ENCODE results near the gene PCDHB12.
"Not testable (repeated sequence)": the region's sequence is repeated elsewhere in the genome, so short reads cannot be mapped to it uniquely, and the experiment has no call there.

Gene PCDHB12

DNA sequence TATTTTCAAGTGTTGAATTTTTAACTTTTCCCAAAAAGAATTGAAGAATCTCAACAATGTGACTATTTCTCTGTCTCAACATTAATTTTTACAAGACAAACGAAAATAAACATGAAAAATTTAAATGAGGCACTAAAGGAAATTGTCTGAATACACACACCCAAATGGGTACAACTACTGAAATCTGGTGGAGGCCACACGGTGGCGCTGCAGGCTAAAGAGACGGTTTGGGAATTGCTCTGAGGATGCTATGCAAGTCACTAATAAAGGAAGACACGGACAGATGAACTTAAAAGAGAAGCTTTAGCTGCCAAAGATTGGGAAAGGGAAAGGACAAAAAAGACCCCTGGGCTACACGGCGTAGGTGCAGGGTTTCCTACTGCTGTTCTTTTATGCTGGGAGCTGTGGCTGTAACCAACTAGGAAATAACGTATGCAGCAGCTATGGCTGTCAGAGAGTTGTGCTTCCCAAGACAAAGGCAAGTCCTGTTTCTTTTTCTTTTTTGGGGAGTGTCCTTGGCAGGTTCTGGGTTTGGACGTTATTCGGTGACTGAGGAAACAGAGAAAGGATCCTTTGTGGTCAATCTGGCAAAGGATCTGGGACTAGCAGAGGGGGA lies 16.3 kb upstream of the PCDHB12 start, which contains the start of gene PCDHB10:
Gene PCDHB10, plus strand, starts transcription at position 244 of the 616 bp plus-strand sequence. Its CDS starts 200 bp downstream, at position 444.
- peaks cover 3% of the 10 kb centered on the region for H3K27me3 Mint-ChIP-seq (ENCODE audit: low read depth)
- no peak within 1 kb of the TSS for H3K4me3 Mint-ChIP-seq
- no peaks in the 10 kb centered on the region for H3K4me1 Mint-ChIP-seq (ENCODE audit: low read depth)

GRCh38 chr5:141194332-141194731 lies 14.2 kb upstream of the PCDHB12 start:
- peaks cover 54% of the 10 kb centered on the region for H3K9me3 Mint-ChIP-seq
- not testable (repeated sequence) for H3K27me3 Mint-ChIP-seq (ENCODE audit: low read depth); H3K27ac Mint-ChIP-seq; H3K4me1 Mint-ChIP-seq (ENCODE audit: low read depth); H3K4me3 Mint-ChIP-seq; H3K36me3 Mint-ChIP-seq (ENCODE audit: low read depth)

More for the DNA sequence above, 16.3 kb upstream of the PCDHB12 start, which contains the start of gene PCDHB10:
- Mint-ChIP-seq H3K9me3 (peaks cover 47% of the 10 kb centered on the region), H3K36me3 (ENCODE audit: low read depth) (peaks cover 1% of the 10 kb centered on the region), H3K27ac (no peak within 1 kb of the TSS)

GRCh38 chr5:141196363-141196762 lies 12.2 kb upstream of the PCDHB12 start:
- Mint-ChIP-seq H3K4me3 (no peak overlapping the region), H3K27ac (no peak overlapping the region), H3K27me3 (ENCODE audit: low read depth) (no peaks in the 10 kb centered on the region), H3K9me3 (peaks cover 69% of the 10 kb centered on the region), H3K36me3 (ENCODE audit: low read depth) (no peaks in the 10 kb centered on the region), H3K4me1 (ENCODE audit: low read depth) (no peaks in the 10 kb centered on the region)

DNA sequence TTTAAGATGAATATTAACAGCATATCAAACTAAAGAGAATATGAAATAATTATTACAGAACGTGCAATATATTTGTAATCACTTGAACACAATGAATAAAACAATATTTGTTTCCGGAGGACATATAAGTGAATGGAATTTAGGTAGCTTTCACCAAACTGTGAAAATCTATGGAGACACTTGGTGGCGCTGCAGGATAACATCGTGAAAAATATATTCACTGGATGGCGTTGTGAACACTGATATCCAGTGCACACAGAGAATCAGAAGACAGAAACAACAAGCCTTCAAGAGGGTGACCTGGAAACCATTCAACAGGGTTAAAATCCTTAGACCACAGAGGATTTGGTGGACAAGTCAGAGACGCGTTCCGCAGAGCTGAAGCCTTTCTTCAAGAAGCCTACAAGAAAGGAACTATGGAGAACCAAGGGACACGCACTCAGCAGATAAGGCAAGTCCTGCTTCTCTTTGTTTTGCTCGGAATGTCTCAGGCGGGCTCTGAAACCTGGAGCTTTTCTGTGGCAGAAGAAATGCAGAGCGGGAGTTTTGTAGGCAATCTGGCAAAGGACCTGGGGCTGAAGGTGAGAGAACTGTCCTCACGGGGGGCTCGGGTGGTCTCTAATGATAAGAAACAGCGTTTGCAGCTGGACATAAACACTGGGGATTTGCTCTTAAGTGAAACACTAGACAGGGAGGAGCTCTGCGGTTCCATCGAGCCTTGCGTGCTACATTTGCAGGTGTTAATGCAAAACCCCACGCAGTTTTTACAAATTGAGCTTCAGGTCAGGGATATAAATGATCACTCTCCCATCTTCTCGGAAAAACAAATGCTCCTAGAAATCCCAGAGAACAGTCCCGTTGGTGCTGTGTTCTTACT lies 8.9 kb upstream of the PCDHB12 start, which contains the start of gene PCDHB11:
Gene PCDHB11, plus strand, starts transcription at position 269 of the 877 bp plus-strand sequence. Its CDS starts 148 bp downstream, at position 417.
- Mint-ChIP-seq H3K9me3 (peaks cover 60% of the 10 kb centered on the region), H3K36me3 (ENCODE audit: low read depth) (no peaks in the 10 kb centered on the region), H3K27me3 (ENCODE audit: low read depth) (no peaks in the 10 kb centered on the region), H3K27ac (no peak within 1 kb of the TSS), H3K4me3 (no peak within 1 kb of the TSS), H3K4me1 (ENCODE audit: low read depth) (no peaks in the 10 kb centered on the region)

GRCh38 chr5:141201126-141201525 lies 7.4 kb upstream of the PCDHB12 start:
- peaks cover 54% of the 10 kb centered on the region for H3K9me3 Mint-ChIP-seq
- H3K27me3 Mint-ChIP-seq (ENCODE audit: low read depth); H3K36me3 Mint-ChIP-seq (ENCODE audit: low read depth); H3K4me1 Mint-ChIP-seq (ENCODE audit: low read depth); H3K27ac Mint-ChIP-seq; H3K4me3 Mint-ChIP-seq: not testable (repeated sequence)

DNA sequence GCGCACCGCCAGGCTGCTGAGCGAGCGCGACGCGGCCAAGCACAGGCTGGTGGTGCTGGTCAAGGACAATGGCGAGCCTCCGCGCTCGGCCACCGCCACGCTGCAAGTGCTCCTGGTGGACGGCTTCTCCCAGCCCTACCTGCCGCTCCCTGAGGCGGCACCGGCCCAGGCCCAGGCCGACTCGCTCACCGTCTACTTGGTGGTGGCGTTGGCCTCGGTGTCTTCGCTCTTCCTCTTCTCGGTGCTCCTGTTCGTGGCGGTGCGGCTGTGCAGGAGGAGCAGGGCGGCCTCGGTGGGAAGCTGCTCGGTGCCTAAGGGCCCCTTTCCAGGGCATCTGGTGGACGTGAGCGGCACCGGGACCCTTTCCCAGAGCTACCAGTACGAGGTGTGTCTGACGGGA lies 6.9 kb upstream of the PCDHB12 start:
- not testable (repeated sequence) for H3K4me3 Mint-ChIP-seq; H3K36me3 Mint-ChIP-seq (ENCODE audit: low read depth); H3K27ac Mint-ChIP-seq; H3K27me3 Mint-ChIP-seq (ENCODE audit: low read depth); H3K4me1 Mint-ChIP-seq (ENCODE audit: low read depth)
- H3K9me3 Mint-ChIP-seq = peaks cover 49% of the 10 kb centered on the region

DNA sequence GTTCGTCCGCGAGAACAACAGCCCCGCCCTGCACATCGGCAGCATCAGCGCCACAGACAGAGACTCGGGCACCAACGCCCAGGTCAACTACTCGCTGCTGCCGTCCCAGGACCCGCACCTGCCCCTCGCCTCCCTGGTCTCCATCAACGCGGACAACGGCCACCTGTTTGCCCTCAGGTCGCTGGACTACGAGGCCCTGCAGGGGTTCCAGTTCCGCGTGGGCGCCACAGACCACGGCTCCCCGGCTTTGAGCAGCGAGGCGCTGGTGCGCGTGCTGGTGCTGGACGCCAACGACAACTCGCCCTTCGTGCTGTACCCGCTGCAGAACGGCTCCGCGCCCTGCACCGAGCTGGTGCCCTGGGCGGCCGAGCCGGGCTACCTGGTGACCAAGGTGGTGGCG lies 1.8 kb downstream of the PCDHB12 start:
- H3K27ac Mint-ChIP-seq; H3K4me1 Mint-ChIP-seq (ENCODE audit: low read depth); H3K27me3 Mint-ChIP-seq (ENCODE audit: low read depth); H3K4me3 Mint-ChIP-seq; H3K36me3 Mint-ChIP-seq (ENCODE audit: low read depth): not testable (repeated sequence)
- peaks cover 27% of the 10 kb centered on the region for H3K9me3 Mint-ChIP-seq

DNA sequence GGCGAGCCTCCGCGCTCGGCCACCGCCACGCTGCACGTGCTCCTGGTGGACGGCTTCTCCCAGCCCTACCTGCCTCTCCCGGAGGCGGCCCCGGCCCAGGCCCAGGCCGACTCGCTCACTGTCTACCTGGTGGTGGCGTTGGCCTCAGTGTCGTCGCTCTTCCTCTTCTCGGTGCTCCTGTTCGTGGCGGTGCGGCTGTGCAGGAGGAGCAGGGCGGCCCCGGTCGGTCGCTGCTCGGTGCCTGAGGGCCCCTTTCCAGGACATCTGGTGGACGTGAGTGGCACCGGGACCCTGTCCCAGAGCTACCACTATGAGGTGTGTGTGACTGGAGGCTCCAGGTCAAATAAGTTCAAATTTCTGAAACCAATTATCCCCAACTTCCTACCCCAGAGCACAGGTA lies 2.3 kb downstream of the PCDHB12 start:
- H3K36me3 Mint-ChIP-seq (ENCODE audit: low read depth) = not testable (repeated sequence)

DNA sequence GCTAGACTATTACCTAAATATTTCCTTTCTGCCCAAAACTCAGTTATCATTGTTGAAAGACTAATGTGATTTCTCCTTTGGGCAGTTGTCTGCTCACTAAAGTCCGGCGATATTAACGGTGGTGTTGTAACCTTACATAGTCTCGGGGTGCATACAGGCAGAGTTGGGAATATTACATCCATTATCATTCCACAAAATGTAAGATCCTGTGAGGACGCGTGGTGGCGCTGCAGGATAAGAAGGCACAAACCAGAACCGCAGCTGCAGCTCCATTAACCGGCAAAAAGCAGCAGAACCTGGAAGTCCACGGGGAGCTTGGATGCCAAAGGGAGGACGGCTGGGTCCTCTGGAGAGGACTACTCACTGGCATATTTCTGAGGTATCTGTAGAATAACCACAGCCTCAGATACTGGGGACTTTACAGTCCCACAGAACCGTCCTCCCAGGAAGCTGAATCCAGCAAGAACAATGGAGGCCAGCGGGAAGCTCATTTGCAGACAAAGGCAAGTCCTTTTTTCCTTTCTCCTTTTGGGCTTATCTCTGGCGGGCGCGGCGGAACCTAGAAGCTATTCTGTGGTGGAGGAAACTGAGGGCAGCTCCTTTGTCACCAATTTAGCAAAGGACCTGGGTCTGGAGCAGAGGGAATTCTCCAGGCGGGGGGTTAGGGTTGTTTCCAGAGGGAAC lies 5.3 kb downstream of the PCDHB12 start, which contains the start of gene PCDHB13:
Gene PCDHB13, plus strand, starts transcription at position 264 of the 684 bp plus-strand sequence. Its CDS starts 205 bp downstream, at position 469.
- H3K4me1 Mint-ChIP-seq (ENCODE audit: low read depth); H3K27me3 Mint-ChIP-seq (ENCODE audit: low read depth); H3K27ac Mint-ChIP-seq; H3K36me3 Mint-ChIP-seq (ENCODE audit: low read depth); H3K4me3 Mint-ChIP-seq: not testable (repeated sequence)
- peaks cover 36% of the 10 kb centered on the region for H3K9me3 Mint-ChIP-seq

More for the DNA sequence above, 2.3 kb downstream of the PCDHB12 start:
- H3K4me1 Mint-ChIP-seq (ENCODE audit: low read depth); H3K27me3 Mint-ChIP-seq (ENCODE audit: low read depth); H3K4me3 Mint-ChIP-seq; H3K27ac Mint-ChIP-seq: not testable (repeated sequence)
- H3K9me3 Mint-ChIP-seq = peaks cover 29% of the 10 kb centered on the region

DNA sequence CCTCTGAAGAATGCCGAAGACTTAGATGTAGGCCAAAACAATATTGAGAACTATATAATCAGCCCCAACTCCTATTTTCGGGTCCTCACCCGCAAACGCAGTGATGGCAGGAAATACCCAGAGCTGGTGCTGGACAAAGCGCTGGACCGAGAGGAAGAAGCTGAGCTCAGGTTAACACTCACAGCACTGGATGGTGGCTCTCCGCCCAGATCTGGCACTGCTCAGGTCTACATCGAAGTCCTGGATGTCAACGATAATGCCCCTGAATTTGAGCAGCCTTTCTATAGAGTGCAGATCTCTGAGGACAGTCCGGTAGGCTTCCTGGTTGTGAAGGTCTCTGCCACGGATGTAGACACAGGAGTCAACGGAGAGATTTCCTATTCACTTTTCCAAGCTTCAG lies 6.1 kb downstream of the PCDHB12 start:
- not testable (repeated sequence) for H3K4me3 Mint-ChIP-seq; H3K27me3 Mint-ChIP-seq (ENCODE audit: low read depth); H3K36me3 Mint-ChIP-seq (ENCODE audit: low read depth); H3K4me1 Mint-ChIP-seq (ENCODE audit: low read depth); H3K27ac Mint-ChIP-seq
- H3K9me3 Mint-ChIP-seq = peaks cover 35% of the 10 kb centered on the region

DNA sequence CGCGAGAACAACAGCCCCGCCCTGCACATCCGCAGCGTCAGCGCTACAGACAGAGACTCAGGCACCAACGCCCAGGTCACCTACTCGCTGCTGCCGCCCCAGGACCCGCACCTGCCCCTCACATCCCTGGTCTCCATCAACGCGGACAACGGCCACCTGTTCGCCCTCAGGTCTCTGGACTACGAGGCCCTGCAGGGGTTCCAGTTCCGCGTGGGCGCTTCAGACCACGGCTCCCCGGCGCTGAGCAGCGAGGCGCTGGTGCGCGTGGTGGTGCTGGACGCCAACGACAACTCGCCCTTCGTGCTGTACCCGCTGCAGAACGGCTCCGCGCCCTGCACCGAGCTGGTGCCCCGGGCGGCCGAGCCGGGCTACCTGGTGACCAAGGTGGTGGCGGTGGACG lies 7.0 kb downstream of the PCDHB12 start:
- peaks cover 41% of the 10 kb centered on the region for H3K9me3 Mint-ChIP-seq
- not testable (repeated sequence) for H3K27me3 Mint-ChIP-seq (ENCODE audit: low read depth); H3K36me3 Mint-ChIP-seq (ENCODE audit: low read depth); H3K4me1 Mint-ChIP-seq (ENCODE audit: low read depth); H3K4me3 Mint-ChIP-seq; H3K27ac Mint-ChIP-seq

DNA sequence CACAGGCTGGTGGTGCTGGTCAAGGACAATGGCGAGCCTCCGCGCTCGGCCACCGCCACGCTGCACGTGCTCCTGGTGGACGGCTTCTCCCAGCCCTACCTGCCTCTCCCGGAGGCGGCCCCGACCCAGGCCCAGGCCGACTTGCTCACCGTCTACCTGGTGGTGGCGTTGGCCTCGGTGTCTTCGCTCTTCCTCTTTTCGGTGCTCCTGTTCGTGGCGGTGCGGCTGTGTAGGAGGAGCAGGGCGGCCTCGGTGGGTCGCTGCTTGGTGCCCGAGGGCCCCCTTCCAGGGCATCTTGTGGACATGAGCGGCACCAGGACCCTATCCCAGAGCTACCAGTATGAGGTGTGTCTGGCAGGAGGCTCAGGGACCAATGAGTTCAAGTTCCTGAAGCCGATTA lies 7.5 kb downstream of the PCDHB12 start:
- not testable (repeated sequence) for H3K27ac Mint-ChIP-seq; H3K27me3 Mint-ChIP-seq (ENCODE audit: low read depth); H3K4me3 Mint-ChIP-seq; H3K36me3 Mint-ChIP-seq (ENCODE audit: low read depth); H3K4me1 Mint-ChIP-seq (ENCODE audit: low read depth)
- H3K9me3 Mint-ChIP-seq = peaks cover 44% of the 10 kb centered on the region

- peaks cover 41% of the 10 kb centered on the region for H3K9me3 Mint-ChIP-seq
- no peaks in the 10 kb centered on the region for H3K27me3 Mint-ChIP-seq (ENCODE audit: low read depth)
- no peaks in the 10 kb centered on the region for H3K36me3 Mint-ChIP-seq (ENCODE audit: low read depth)
- H3K4me1 Mint-ChIP-seq (ENCODE audit: low read depth) = no peaks in the 10 kb centered on the region
- no peak within 1 kb of the TSS for H3K4me3 Mint-ChIP-seq
- no peak within 1 kb of the TSS for H3K27ac Mint-ChIP-seq
These were observed 14.7 kb downstream of the PCDHB12 start, which contains the start of gene PCDHB14 for GRCh38 chr5:141223112-141223783. PCDHB14 (plus strand) TSS chr5:141223343; CDS start chr5:141223506, 163 bp downstream.

- peaks cover 40% of the 10 kb centered on the region for H3K9me3 Mint-ChIP-seq
- H3K4me3 Mint-ChIP-seq; H3K27me3 Mint-ChIP-seq (ENCODE audit: low read depth); H3K36me3 Mint-ChIP-seq (ENCODE audit: low read depth); H3K4me1 Mint-ChIP-seq (ENCODE audit: low read depth); H3K27ac Mint-ChIP-seq: not testable (repeated sequence)
These were observed 16.3 kb downstream of the PCDHB12 start for GRCh38 chr5:141224844-141225243.
